ENCODE measurements around the gene FAS. TPM values are rescaled to one million over a fixed set of nuclear protein-coding genes. Genes with fewer than 3 reads are reported as not detected.
"Not testable (repeated sequence)": the region's sequence is repeated elsewhere in the genome, so short reads cannot be mapped to it uniquely, and the experiment has no call there.

The FAS gene
- total and polyA plus RNA-seq, 11 donors = 1.6 to 15.6 (median 3.9) TPM

DNA sequence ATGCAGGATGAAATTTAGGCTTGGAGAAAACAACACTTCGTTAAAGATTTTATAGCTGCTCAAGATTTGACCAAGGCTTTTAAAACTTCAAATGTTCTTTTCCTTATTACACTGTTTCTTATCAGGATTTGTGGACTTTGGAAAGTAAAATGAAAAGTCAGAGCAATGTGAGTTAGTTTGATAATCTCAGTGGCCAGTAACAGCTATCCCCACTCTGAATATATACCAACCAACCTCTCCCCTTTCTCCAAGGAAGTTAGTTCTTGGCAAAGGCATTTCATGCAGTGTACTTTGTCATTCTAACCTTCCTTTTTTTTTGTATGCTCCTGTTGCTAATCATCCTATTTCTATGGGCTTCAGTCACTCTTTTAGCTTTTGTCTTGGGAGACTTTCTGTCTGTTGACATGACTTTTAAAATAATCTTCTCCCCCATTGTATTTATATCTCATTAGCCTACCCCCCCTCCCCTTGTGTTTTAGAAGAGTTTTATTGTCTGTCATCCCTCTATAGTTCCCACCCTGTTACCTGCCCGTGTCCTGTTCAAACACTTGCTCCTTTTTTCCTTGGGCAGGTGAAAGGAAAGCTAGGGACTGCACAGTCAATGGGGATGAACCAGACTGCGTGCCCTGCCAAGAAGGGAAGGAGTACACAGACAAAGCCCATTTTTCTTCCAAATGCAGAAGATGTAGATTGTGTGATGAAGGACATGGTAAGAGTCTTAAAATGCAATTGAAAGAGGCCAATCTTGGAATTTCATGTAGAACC, 16.7 kb downstream of the FAS start:
- H3K4me1 ChIP-seq = peaks cover 0 to 13% (median 2%) of the 10 kb centered on the region in 12 donors
- H3K27ac ChIP-seq = no peak overlapping the region
- no peak overlapping the region for H3K4me3 ChIP-seq
- no peaks in the 10 kb centered on the region for H3K27me3 ChIP-seq
- intact Hi-C loops (cut with DNase I) = no loop called here
- 61 to 65% (median 64%) methylated on average over 3 of the region's 3 CpGs for WGBS, 4 donors
- TF ChIP-seq POLR2A (IDR thresholded peaks at IDR 0.05) = no peak
- TF ChIP-seq, protein P1, sequence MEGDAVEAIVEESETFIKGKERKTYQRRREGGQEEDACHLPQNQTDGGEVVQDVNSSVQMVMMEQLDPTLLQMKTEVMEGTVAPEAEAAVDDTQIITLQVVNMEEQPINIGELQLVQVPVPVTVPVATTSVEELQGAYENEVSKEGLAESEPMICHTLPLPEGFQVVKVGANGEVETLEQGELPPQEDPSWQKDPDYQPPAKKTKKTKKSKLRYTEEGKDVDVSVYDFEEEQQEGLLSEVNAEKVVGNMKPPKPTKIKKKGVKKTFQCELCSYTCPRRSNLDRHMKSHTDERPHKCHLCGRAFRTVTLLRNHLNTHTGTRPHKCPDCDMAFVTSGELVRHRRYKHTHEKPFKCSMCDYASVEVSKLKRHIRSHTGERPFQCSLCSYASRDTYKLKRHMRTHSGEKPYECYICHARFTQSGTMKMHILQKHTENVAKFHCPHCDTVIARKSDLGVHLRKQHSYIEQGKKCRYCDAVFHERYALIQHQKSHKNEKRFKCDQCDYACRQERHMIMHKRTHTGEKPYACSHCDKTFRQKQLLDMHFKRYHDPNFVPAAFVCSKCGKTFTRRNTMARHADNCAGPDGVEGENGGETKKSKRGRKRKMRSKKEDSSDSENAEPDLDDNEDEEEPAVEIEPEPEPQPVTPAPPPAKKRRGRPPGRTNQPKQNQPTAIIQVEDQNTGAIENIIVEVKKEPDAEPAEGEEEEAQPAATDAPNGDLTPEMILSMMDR (IDR thresholded peaks at IDR 0.05) = no peak
- ATAC-seq = no peak
- peaks cover 0 to 89% (median 72%) of the 10 kb centered on the region in 9 donors for H3K36me3 ChIP-seq
- H3K9me3 ChIP-seq = no peaks in the 10 kb centered on the region
- DNase-seq = no peak

DNA sequence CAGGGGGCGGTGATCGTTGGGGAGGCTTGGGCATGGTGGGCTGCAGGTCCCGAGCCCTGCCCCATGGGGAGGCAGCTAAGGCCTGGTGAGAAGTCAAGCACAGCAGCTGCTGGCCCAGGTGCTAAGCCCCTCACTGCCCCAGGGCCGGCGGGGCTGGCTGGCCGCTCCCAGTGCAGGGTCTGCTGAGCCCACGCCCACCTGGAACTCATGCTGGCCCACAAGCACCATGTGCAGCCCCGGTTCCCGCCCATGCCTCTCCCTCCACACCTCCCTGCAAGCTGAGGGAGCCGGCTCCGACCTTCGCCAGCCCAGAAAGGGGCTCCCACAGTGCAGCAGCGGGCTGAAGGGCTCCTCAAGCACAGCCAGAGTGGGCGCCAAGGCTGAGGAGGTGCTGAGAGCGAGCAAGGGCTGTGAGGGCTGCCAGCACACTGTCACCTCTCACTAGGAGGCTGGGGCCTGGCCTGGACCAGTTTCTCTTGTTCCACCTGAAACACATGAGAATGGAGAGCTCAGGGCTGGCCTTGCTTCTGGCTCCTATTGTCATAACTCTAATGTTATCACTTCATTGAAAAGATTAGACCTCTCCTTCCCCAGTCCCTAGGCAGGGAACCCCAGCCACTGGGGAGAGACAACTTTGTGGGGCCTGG, 28.2 kb downstream of the FAS start:
- intact Hi-C loops (cut with DNase I); H3K4me3 ChIP-seq; H3K27ac ChIP-seq; ATAC-seq; H3K27me3 ChIP-seq; H3K4me1 ChIP-seq: not testable (repeated sequence)
- 86 to 93% (median 91%) methylated on average over 15 of the region's 15 CpGs for WGBS, 4 donors
- DNase-seq = peak in 1 of 5 donors; percentile 48
- H3K9me3 ChIP-seq = peaks cover 0 to 18% (median 2%) of the 10 kb centered on the region in 12 donors
- peaks cover 0 to 78% (median 40%) of the 10 kb centered on the region in 9 donors for H3K36me3 ChIP-seq

DNA sequence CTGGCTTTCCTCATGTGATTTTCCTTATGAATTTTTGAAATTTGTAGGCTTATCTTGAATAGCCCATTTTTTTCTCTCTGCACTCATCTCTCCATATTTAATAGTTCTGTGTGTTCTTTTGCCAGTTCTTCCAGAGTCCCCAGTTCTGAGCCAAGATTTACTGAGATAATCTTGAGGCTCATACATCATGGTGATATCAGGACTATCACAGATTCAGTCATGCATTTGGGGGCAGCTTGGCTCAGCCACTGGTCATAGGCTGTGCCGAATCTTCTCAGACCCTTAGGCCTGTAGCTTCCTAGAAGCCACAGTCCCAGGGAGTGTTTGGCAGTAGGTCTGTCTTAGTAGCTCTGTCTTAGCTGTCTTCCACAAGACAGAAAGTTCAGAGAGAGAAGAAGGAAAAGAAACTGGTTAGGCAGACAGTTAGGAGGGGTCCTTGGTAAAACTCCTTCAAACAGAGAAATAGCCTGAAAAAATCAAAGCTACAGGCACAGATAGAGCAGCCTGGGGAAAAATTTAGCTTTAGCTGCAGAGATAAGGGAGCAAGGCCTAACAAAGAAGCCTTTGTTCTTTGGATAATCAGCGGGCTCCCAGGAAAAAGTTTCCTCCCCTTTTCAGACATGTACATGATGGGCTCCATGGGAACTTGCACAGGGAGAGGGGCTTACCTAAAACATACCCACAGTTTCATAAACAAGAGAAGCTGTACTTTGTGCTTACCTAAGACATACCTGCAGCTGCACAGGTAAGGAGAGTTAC, 29.1 kb downstream of the FAS start:
- TF ChIP-seq, protein P1 (IDR thresholded peaks at IDR 0.05) = no peak
- TF ChIP-seq POLR2A (IDR thresholded peaks at IDR 0.05) = no peak
- DNase-seq = no peak
- WGBS, 4 donors = 77 to 88% (median 81%) methylated on average over 2 of the region's 2 CpGs
- no peak overlapping the region for H3K27ac ChIP-seq
- no peak overlapping the region for H3K4me3 ChIP-seq
- intact Hi-C loops (cut with DNase I) = no loop called here
- no peak for ATAC-seq
- peaks cover 0 to 18% (median 2%) of the 10 kb centered on the region in 12 donors for H3K9me3 ChIP-seq
- no peaks in the 10 kb centered on the region for H3K4me1 ChIP-seq
- H3K36me3 ChIP-seq = peaks cover 0 to 78% (median 30%) of the 10 kb centered on the region in 9 donors
- H3K27me3 ChIP-seq = no peaks in the 10 kb centered on the region

DNA sequence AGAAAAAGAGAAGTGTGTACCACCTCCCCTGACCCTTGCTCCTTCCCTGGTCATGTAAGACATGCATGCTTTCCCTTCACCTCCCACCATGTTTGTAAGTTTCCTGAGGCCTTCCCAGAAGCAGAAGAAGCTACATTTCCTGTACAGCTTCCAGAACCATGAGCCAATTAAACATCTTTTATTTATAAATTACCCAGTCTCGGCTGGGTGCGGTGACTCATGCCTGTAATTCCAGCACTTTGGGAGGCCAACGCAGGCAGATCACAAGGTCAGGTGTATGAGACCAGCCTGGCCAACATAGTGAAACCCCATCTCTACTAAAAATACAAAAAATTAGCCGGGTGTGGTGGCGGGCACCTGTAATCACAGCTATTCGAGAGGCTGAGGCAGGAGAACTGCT, 30.9 kb downstream of the FAS start:
- ATAC-seq; intact Hi-C loops (cut with DNase I); H3K4me1 ChIP-seq; DNase-seq; H3K27me3 ChIP-seq; H3K27ac ChIP-seq; H3K4me3 ChIP-seq: not testable (repeated sequence)
- Histone ChIP-seq H3K36me3 (peaks cover 0 to 68% (median 15%) of the 10 kb centered on the region in 9 donors), H3K9me3 (peaks cover 0 to 18% (median 2%) of the 10 kb centered on the region in 12 donors)
- WGBS, 4 donors = 85 to 94% (median 92%) methylated on average over 6 of the region's 6 CpGs

DNA sequence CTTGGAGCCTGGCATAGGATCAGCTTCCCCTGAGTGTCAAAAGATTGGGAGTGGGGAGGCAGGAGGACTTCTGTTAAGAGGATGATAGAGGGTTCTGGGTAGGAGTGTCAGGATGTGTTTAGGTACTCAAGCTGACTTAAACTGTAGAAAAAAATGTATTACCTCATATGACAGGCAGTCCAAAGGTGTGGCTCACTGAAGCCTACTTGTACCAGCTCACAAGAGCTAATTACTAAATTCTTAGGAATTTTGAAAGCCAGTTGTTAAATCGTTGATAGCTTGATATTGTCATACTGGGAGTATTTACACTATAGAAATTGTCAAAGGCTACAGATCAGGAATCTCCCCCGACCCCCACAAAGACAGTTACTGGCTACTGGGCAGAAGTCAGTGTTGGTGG, 32.1 kb downstream of the FAS start:
- no peak for TF ChIP-seq POLR2A (IDR thresholded peaks at IDR 0.05)
- TF ChIP-seq, protein P1 (IDR thresholded peaks at IDR 0.05) = no peak
- H3K9me3 ChIP-seq = peaks cover 0 to 18% (median 2%) of the 10 kb centered on the region in 12 donors
- DNase-seq = no peak
- no peaks in the 10 kb centered on the region for H3K27me3 ChIP-seq
- H3K4me3 ChIP-seq = no peak overlapping the region
- 75 to 81% (median 77%) methylated on average over 2 of the region's 2 CpGs for WGBS, 4 donors
- H3K4me1 ChIP-seq = peaks cover 0 to 9% (median 0%) of the 10 kb centered on the region in 12 donors
- intact Hi-C loops (cut with DNase I) = no loop called here
- no peak overlapping the region for H3K27ac ChIP-seq
- peaks cover 0 to 59% (median 11%) of the 10 kb centered on the region in 9 donors for H3K36me3 ChIP-seq
- no peak for ATAC-seq

All from heart left ventricle (tissue), 16 donors.